Esophagus muscularis mucosa (tissue), 3 donors: ENCODE results near the gene SLC25A42.

Experiments
- POLR2A ChIP-seq: fragments of 450-650 bp; IDR thresholded peaks from one replicate; pipeline ENCODE4 v1.6.1; 2017; ENCODE audit warnings: antibody characterized with exemption, moderate library complexity, mild to moderate bottlenecking, low read depth
- TF ChIP-seq, protein P1 (sequence below), 3 experiments: fragments of 200-600 bp in 2 of 3; fragments of 450-650 bp in 1 of 3; sonication (generic) in 2 of 3; IDR thresholded peaks; one replicate each; pipeline ENCODE4 v1.5.1; 2017 to 2019; ENCODE audit warnings: antibody characterized with exemption in 3 of 3, mild to moderate bottlenecking in 2 of 3, moderate library complexity in 1 of 3

DNA sequence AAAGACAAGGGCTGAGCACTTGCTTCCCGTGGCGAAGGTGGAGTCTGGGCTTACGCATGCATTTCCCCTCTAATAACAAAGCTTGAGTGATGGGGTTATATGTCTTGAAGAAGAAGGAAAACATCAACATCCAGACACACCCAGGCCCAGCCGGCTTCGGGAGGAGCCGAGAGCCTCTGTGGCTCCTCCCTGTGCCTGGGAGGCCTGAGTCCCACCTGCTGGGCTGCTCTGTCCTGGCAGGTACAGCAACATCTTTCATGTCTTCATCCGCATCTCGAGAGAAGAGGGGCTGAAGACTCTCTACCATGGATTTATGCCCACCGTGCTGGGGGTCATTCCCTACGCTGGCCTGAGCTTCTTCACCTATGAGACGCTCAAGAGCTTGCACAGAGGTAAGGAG is 43.9 kb downstream of the SLC25A42 start:
- TF ChIP-seq, protein P1, sequence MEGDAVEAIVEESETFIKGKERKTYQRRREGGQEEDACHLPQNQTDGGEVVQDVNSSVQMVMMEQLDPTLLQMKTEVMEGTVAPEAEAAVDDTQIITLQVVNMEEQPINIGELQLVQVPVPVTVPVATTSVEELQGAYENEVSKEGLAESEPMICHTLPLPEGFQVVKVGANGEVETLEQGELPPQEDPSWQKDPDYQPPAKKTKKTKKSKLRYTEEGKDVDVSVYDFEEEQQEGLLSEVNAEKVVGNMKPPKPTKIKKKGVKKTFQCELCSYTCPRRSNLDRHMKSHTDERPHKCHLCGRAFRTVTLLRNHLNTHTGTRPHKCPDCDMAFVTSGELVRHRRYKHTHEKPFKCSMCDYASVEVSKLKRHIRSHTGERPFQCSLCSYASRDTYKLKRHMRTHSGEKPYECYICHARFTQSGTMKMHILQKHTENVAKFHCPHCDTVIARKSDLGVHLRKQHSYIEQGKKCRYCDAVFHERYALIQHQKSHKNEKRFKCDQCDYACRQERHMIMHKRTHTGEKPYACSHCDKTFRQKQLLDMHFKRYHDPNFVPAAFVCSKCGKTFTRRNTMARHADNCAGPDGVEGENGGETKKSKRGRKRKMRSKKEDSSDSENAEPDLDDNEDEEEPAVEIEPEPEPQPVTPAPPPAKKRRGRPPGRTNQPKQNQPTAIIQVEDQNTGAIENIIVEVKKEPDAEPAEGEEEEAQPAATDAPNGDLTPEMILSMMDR (IDR thresholded peaks at IDR 0.05), result no peak
- no peak for TF ChIP-seq POLR2A
